HepG2 (cell line): ENCODE measurements around the gene TPGS1. TPM values are rescaled to one million over a fixed set of nuclear protein-coding genes. Genes with fewer than 3 reads are reported as not detected.
A peak's percentile ranks its signal among the peaks of the same experiment; 100 is the strongest.

Experiments used
- DMAP1 ChIP-seq: IDR thresholded peaks from 2 replicates; pipeline ENCODE4 v1.6.1; 2016
- GFI1 ChIP-seq: sonication (generic); formaldehyde crosslinking; IDR thresholded peaks from 2 replicates; pipeline ENCODE4 v1.5.0; 2020; ENCODE audit warnings: missing genetic modification reagents, mild to moderate bottlenecking, borderline replicate concordance
- NFE2L1 ChIP-seq: sonication (generic); formaldehyde crosslinking; IDR thresholded peaks from 2 replicates; pipeline ENCODE4 v1.4.0; 2020; ENCODE audit warnings: missing genetic modification reagents, mild to moderate bottlenecking, borderline replicate concordance
- RXRA ChIP-seq: sonication (generic); formaldehyde crosslinking; IDR thresholded peaks from 2 replicates; pipeline ENCODE4 v1.5.1; 2020; ENCODE audit warnings: missing genetic modification reagents
- SRY ChIP-seq: sonication (generic); formaldehyde crosslinking; IDR thresholded peaks from 2 replicates; pipeline ENCODE4 v1.8.0; 2022; ENCODE audit warnings: mild to moderate bottlenecking, missing genetic modification reagents
- ZFP82 ChIP-seq: sonication (generic); formaldehyde crosslinking; IDR thresholded peaks from 2 replicates; pipeline ENCODE4 v1.5.1; 2020; ENCODE audit warnings: mild to moderate bottlenecking, missing genetic modification reagents, borderline replicate concordance
- ZNF121 ChIP-seq: sonication (generic); formaldehyde crosslinking; IDR thresholded peaks from 2 replicates; pipeline ENCODE4 v1.5.0; 2020; ENCODE audit warnings: mild to moderate bottlenecking, missing genetic modification reagents
- ZNF234 ChIP-seq: sonication (generic); formaldehyde crosslinking; conservative IDR thresholded peaks from 2 replicates; pipeline ENCODE4 v1.5.1; 2020; ENCODE audit warnings: mild to moderate bottlenecking, missing genetic modification reagents
- ZNF343 ChIP-seq: sonication (generic); formaldehyde crosslinking; IDR thresholded peaks from 2 replicates; pipeline ENCODE4 v1.4.0; 2020; ENCODE audit warnings: mild to moderate bottlenecking, missing genetic modification reagents
- ZNF468 ChIP-seq: sonication (generic); formaldehyde crosslinking; IDR thresholded peaks from 2 replicates; pipeline ENCODE4 v1.8.0; 2022; ENCODE audit warnings: mild to moderate bottlenecking, moderate library complexity, missing genetic modification reagents
- ZNF547 ChIP-seq: sonication (generic); formaldehyde crosslinking; IDR thresholded peaks from 2 replicates; pipeline ENCODE4 v1.5.1; 2020; ENCODE audit warnings: mild to moderate bottlenecking, missing genetic modification reagents
- ZNF678 ChIP-seq: sonication (generic); formaldehyde crosslinking; IDR thresholded peaks from 2 replicates; pipeline ENCODE4 v1.4.0; 2020; ENCODE audit warnings: mild to moderate bottlenecking, missing genetic modification reagents
- ZNF772 ChIP-seq: sonication (generic); formaldehyde crosslinking; IDR thresholded peaks from 2 replicates; pipeline ENCODE4 v1.5.0; 2020; ENCODE audit warnings: mild to moderate bottlenecking, missing genetic modification reagents
- ZSCAN30 ChIP-seq: sonication (generic); formaldehyde crosslinking; IDR thresholded peaks from 2 replicates; pipeline ENCODE4 v1.5.0; 2020; ENCODE audit warnings: mild to moderate bottlenecking, missing genetic modification reagents
- polyA plus RNA-seq, 8 experiments: library from polyadenylated mRNA; depleted of rRNA in 3 of 8; stranded (reverse) in 7 of 8; unstranded in 1 of 8; fragments of >200 nt; fragmentation: Illumina TruSeq in 4 of 8; extraction: Trizol in 4 of 8; gene quantifications; 2 replicates each; pipeline versions ENCODE4 v1.2.1 to v1.2.3, GENCODE V29; 2011 to 2016; ENCODE audit warnings: low read depth in 4 of 8, missing spikeins in 1 of 8, mixed read lengths in 1 of 8; ENCODE audit not compliant: insufficient read depth in 1 of 8
- total RNA-seq, 5 experiments: library from RNA; depleted of rRNA; stranded (reverse); fragments of >200 nt; fragmentation: Illumina TruSeq; extraction: Trizol; gene quantifications; 2 replicates each; pipeline ENCODE4 v1.2.3, GENCODE V29; 2016; ENCODE audit warnings: low read depth in 1 of 5
- TF ChIP-seq, protein P1 (sequence below): sonication (generic); formaldehyde crosslinking; conservative IDR thresholded peaks from 2 replicates; pipeline ENCODE4 v1.8.0; 2022; ENCODE audit warnings: mild to moderate bottlenecking, moderate library complexity, missing genetic modification reagents
- TF ChIP-seq, protein P2 (sequence below): sonication (generic); formaldehyde crosslinking; IDR thresholded peaks from 2 replicates; pipeline ENCODE4 v1.5.0; 2020; ENCODE audit warnings: mild to moderate bottlenecking, missing genetic modification reagents, moderate library complexity
- TF ChIP-seq, protein P3 (sequence below): sonication (generic); formaldehyde crosslinking; IDR thresholded peaks from 2 replicates; pipeline ENCODE4 v1.4.0; 2020; ENCODE audit warnings: mild to moderate bottlenecking, missing genetic modification reagents
- TF ChIP-seq, protein P4 (sequence below): sonication (generic); formaldehyde crosslinking; IDR thresholded peaks from 2 replicates; pipeline ENCODE4; 2020; ENCODE audit warnings: missing genetic modification reagents, mild to moderate bottlenecking, borderline replicate concordance
- TF ChIP-seq, protein P5 (sequence below): sonication (generic); formaldehyde crosslinking; IDR thresholded peaks from 2 replicates; pipeline ENCODE4 v1.5.0; 2020; ENCODE audit warnings: mild to moderate bottlenecking, low read depth, missing genetic modification reagents, borderline replicate concordance
- TF ChIP-seq, protein P6 (sequence below): sonication (generic); formaldehyde crosslinking; IDR thresholded peaks from 2 replicates; pipeline ENCODE4 v1.8.0; 2022; ENCODE audit warnings: mild to moderate bottlenecking, missing genetic modification reagents, moderate library complexity

Gene TPGS1
- total and polyA plus RNA-seq, 2 of the 13 experiments (the other 11 are each of a cell fraction or from before 2014, with no cell fraction given), result 1.1 to 6.2 TPM

DNA sequence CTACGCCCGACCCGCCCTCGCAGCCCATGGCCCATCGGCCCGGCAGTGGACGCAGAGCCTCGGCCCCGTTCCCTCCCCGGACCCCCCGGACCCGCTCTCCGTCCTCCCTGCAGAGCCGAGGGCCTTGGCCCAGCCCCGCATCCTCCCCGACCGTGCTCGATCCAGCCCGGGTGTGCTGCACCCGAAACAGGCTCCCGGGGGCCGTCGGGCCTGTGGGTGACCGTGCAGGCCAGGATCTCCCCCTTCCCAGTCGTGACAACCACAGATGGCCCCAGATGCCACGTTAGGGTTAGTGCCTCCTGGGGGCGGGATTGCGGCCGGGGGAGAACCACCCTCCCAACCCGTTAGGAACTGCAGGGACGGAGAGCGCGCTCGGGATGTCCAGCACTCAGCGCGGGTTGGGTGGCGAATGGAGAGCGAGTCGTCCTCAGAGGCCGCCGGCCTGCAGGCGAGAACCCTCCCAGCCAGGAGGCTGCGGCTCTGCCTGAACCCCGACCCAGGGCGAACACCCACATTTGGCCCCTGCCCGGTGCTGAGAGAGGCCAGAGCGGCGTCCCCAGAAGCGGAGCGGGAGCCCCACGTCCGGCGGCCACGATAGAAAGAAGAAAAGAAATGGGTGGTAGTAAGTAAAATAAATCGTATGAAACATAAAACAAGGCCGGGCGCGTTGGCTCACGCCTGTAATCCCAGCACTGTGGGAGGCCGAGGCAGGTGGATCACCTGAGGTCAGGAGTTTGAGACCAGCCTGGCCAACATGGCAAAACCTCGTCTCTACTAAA, 17.7 kb upstream of the TPGS1 start (continued):
- peak; percentile 69; the same call in 1 of the 2 replicates for TF ChIP-seq GFI1
- TF ChIP-seq ZNF121 (CRISPR knock-in tag), result 0 out of 2 replicates have a peak, but pooled peaks have one; percentile 23
- TF ChIP-seq, protein P1, sequence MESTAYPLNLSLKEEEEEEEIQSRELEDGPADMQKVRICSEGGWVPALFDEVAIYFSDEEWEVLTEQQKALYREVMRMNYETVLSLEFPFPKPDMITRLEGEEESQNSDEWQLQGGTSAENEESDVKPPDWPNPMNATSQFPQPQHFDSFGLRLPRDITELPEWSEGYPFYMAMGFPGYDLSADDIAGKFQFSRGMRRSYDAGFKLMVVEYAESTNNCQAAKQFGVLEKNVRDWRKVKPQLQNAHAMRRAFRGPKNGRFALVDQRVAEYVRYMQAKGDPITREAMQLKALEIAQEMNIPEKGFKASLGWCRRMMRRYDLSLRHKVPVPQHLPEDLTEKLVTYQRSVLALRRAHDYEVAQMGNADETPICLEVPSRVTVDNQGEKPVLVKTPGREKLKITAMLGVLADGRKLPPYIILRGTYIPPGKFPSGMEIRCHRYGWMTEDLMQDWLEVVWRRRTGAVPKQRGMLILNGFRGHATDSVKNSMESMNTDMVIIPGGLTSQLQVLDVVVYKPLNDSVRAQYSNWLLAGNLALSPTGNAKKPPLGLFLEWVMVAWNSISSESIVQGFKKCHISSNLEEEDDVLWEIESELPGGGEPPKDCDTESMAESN (CRISPR knock-in tag), result 0 out of 2 replicates have a peak, but pooled peaks have one; percentile 3
- TF ChIP-seq DMAP1 (CRISPR knock-in tag), result peak; percentile 22; the same call in 1 of the 2 replicates
- TF ChIP-seq, protein P2, sequence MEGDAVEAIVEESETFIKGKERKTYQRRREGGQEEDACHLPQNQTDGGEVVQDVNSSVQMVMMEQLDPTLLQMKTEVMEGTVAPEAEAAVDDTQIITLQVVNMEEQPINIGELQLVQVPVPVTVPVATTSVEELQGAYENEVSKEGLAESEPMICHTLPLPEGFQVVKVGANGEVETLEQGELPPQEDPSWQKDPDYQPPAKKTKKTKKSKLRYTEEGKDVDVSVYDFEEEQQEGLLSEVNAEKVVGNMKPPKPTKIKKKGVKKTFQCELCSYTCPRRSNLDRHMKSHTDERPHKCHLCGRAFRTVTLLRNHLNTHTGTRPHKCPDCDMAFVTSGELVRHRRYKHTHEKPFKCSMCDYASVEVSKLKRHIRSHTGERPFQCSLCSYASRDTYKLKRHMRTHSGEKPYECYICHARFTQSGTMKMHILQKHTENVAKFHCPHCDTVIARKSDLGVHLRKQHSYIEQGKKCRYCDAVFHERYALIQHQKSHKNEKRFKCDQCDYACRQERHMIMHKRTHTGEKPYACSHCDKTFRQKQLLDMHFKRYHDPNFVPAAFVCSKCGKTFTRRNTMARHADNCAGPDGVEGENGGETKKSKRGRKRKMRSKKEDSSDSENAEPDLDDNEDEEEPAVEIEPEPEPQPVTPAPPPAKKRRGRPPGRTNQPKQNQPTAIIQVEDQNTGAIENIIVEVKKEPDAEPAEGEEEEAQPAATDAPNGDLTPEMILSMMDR (CRISPR knock-in tag), result peak; percentile 42; the same call in 1 of the 2 replicates
- TF ChIP-seq ZNF772 (CRISPR knock-in tag), result 0 out of 2 replicates have a peak, but pooled peaks have one; percentile 33
- no peak for TF ChIP-seq ZNF678 (CRISPR knock-in tag)
- TF ChIP-seq SRY (CRISPR knock-in tag), result peak; percentile 66; the same call in 1 of the 2 replicates
- TF ChIP-seq NFE2L1, result 0 out of 2 replicates have a peak, but pooled peaks have one; percentile 27
- TF ChIP-seq, protein P3, sequence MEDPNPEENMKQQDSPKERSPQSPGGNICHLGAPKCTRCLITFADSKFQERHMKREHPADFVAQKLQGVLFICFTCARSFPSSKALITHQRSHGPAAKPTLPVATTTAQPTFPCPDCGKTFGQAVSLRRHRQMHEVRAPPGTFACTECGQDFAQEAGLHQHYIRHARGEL (CRISPR knock-in tag), result 0 out of 2 replicates have a peak, but pooled peaks have one; percentile 57
- peak; percentile 89; the same call in 1 of the 2 replicates for TF ChIP-seq ZNF343 (CRISPR knock-in tag)
- 0 out of 2 replicates have a peak, but pooled peaks have one; percentile 33 for TF ChIP-seq RXRA (CRISPR knock-in tag)
- TF ChIP-seq ZFP82, result no peak
- TF ChIP-seq ZSCAN30 (CRISPR knock-in tag), result peak; percentile 73; the same call in 1 of the 2 replicates
- TF ChIP-seq, protein P4, sequence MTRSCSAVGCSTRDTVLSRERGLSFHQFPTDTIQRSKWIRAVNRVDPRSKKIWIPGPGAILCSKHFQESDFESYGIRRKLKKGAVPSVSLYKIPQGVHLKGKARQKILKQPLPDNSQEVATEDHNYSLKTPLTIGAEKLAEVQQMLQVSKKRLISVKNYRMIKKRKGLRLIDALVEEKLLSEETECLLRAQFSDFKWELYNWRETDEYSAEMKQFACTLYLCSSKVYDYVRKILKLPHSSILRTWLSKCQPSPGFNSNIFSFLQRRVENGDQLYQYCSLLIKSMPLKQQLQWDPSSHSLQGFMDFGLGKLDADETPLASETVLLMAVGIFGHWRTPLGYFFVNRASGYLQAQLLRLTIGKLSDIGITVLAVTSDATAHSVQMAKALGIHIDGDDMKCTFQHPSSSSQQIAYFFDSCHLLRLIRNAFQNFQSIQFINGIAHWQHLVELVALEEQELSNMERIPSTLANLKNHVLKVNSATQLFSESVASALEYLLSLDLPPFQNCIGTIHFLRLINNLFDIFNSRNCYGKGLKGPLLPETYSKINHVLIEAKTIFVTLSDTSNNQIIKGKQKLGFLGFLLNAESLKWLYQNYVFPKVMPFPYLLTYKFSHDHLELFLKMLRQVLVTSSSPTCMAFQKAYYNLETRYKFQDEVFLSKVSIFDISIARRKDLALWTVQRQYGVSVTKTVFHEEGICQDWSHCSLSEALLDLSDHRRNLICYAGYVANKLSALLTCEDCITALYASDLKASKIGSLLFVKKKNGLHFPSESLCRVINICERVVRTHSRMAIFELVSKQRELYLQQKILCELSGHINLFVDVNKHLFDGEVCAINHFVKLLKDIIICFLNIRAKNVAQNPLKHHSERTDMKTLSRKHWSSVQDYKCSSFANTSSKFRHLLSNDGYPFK (CRISPR knock-in tag), result peak; percentile 92
- TF ChIP-seq, protein P5, sequence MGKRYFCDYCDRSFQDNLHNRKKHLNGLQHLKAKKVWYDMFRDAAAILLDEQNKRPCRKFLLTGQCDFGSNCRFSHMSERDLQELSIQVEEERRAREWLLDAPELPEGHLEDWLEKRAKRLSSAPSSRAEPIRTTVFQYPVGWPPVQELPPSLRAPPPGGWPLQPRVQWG, result no peak
- TF ChIP-seq ZNF468 (CRISPR knock-in tag), result no peak
- TF ChIP-seq ZNF547 (CRISPR knock-in tag), result 0 out of 2 replicates have a peak, but pooled peaks have one; percentile 9
- peak; percentile 16; the same call in 1 of the 2 replicates for TF ChIP-seq ZNF234
- TF ChIP-seq, protein P6, sequence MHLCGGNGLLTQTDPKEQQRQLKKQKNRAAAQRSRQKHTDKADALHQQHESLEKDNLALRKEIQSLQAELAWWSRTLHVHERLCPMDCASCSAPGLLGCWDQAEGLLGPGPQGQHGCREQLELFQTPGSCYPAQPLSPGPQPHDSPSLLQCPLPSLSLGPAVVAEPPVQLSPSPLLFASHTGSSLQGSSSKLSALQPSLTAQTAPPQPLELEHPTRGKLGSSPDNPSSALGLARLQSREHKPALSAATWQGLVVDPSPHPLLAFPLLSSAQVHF (CRISPR knock-in tag), result peak; percentile 68; the same call in 1 of the 2 replicates
